Natural killer cell (primary cell): Measurements from ENCODE around the gene DNASE1L1. TPM values are rescaled to one million over a fixed set of nuclear protein-coding genes. Genes with fewer than 3 reads are reported as not detected.

Experiments used
- ATAC-seq, 3 donors: fragments of 150-1000 bp in 2 of 3; fragments of 200-7000 bp in 1 of 3; cut with Tn5 transposase; 1 replicate in 1 of 3; 2 replicates in 2 of 3; pipeline ENCODE4 v1.10.0; 2021; ENCODE audit warnings: mild to moderate bottlenecking in 2 of 3, moderate library complexity in 2 of 3
- DNase-seq, 2 donors: peaks; one replicate each; pipeline versions ENCODE4 v3.0.0 to v3.0.0-alpha.2; 2013 to 2021; ENCODE audit warnings: mixed read lengths in 1 of 2
- H3K27ac ChIP-seq: one replicate; pipeline ENCODE4 v1.5.1; 2013; ENCODE audit warnings: mild to moderate bottlenecking, low read length
- H3K27me3 ChIP-seq: one replicate; pipeline ENCODE4 v1.6.1; 2013; ENCODE audit warnings: low read length; ENCODE audit not compliant: control insufficient read depth, insufficient read depth
- H3K36me3 ChIP-seq: one replicate; pipeline ENCODE4 v1.6.1; 2013; ENCODE audit warnings: low read length; ENCODE audit not compliant: control insufficient read depth, insufficient read depth
- H3K4me1 ChIP-seq: one replicate; pipeline ENCODE4 v1.6.1; 2013; ENCODE audit warnings: low read length; ENCODE audit not compliant: control insufficient read depth, insufficient read depth
- H3K4me3 ChIP-seq: one replicate; pipeline ENCODE4 v1.5.1; 2013; ENCODE audit warnings: low read length
- H3K9me3 ChIP-seq: one replicate; pipeline ENCODE4 v1.6.1; 2013; ENCODE audit warnings: low read length; ENCODE audit not compliant: control insufficient read depth, insufficient read depth
- H3K27ac Mint-ChIP-seq, 2 donors: one replicate each; pipeline ENCODE4 v1.8.0; 2022; ENCODE audit warnings: mild to moderate bottlenecking in 2 of 2, mixed read lengths in 2 of 2, moderate library complexity in 1 of 2
- H3K27me3 Mint-ChIP-seq, 2 donors: one replicate each; pipeline ENCODE4 v1.8.0; 2022; ENCODE audit warnings: low read depth in 2 of 2, mixed read lengths in 2 of 2
- H3K36me3 Mint-ChIP-seq: one replicate; pipeline ENCODE4 v1.8.0; 2022; ENCODE audit warnings: mixed read lengths
- H3K4me1 Mint-ChIP-seq, 2 donors: one replicate each; pipeline ENCODE4 v1.8.0; 2022; ENCODE audit warnings: mixed read lengths in 2 of 2
- H3K4me3 Mint-ChIP-seq: one replicate; pipeline ENCODE4 v1.8.0; 2022; ENCODE audit warnings: mild to moderate bottlenecking, moderate library complexity, mixed read lengths
- H3K9me3 Mint-ChIP-seq, 2 donors: one replicate each; pipeline ENCODE4 v1.8.0; 2022; ENCODE audit warnings: mixed read lengths in 2 of 2
- CTCF ChIP-seq: fragments of 200-600 bp; IDR thresholded peaks from one replicate; pipeline ENCODE4 v1.8.0; 2022; ENCODE audit warnings: antibody characterized with exemption
- WGBS: methylation state at CpG from one replicate; pipeline ENCODE4 v1.1.7; 2013; ENCODE audit warnings: missing lambda C conversion rate; ENCODE audit not compliant: insufficient coverage; 5-methylcytosine and 5-hydroxymethylcytosine counted together
- intact Hi-C: fragments of 100-400 bp; cut with micrococcal nuclease; formaldehyde crosslinking; loops from one replicate; pipeline ENCODE4 v1.14.2; 2022
- total RNA-seq, 4 donors: library from RNA; stranded (reverse); fragments of 120-200 nt in 1 of 4; gene quantifications; one replicate each; pipeline versions ENCODE4 v1.2.3 to v1.2.4, GENCODE V29; 2013 to 2022

DNASE1L1 gene
- total RNA-seq, 3 donors from 2014 or later (not counting 1 experiment from before 2014, with no cell fraction given), result 16.7 to 19.6 (median 16.8) TPM

- no peak for TF ChIP-seq CTCF
- peaks cover 18% of the 10 kb centered on the region for H3K36me3 ChIP-seq
- peaks cover 5% of the 10 kb centered on the region for H3K4me1 ChIP-seq
- peaks cover 6% of the 10 kb centered on the region in 2 donors for H3K4me1 Mint-ChIP-seq
- no peaks in the 10 kb centered on the region for H3K9me3 ChIP-seq
- no peak overlapping the region for H3K4me3 ChIP-seq
- peaks cover 0 to 7% of the 10 kb centered on the region in 2 donors for H3K27me3 Mint-ChIP-seq
- no peak overlapping the region for H3K4me3 Mint-ChIP-seq
- 100% methylated on average over 4 of the region's 9 CpGs for WGBS
- H3K27ac Mint-ChIP-seq, result no peak overlapping the region
- no peaks in the 10 kb centered on the region for H3K27me3 ChIP-seq
- H3K36me3 Mint-ChIP-seq, result no peaks in the 10 kb centered on the region
- no peak for DNase-seq
- H3K27ac ChIP-seq, result no peak overlapping the region
- H3K9me3 Mint-ChIP-seq, result no peaks in the 10 kb centered on the region
- no peak for ATAC-seq
- intact Hi-C loops, result no loop called here
These were observed 43.8 kb upstream of the DNASE1L1 start for GRCh38 chrX:154452823-154453222.

GRCh38 chrX:154450312-154450711 is 41.3 kb upstream of the DNASE1L1 start:
- Mint-ChIP-seq H3K4me3 (no peak overlapping the region), H3K27me3 (peaks cover 0 to 7% of the 10 kb centered on the region in 2 donors), H3K9me3 (no peaks in the 10 kb centered on the region), H3K27ac (no peak overlapping the region), H3K4me1 (peaks cover 0 to 4% of the 10 kb centered on the region in 2 donors), H3K36me3 (no peaks in the 10 kb centered on the region)
- no peaks in the 10 kb centered on the region for H3K27me3 ChIP-seq
- 90% methylated on average over 17 of the region's 17 CpGs for WGBS
- no peak overlapping the region for H3K27ac ChIP-seq
- no peak overlapping the region for H3K4me3 ChIP-seq
- peaks cover 18% of the 10 kb centered on the region for H3K36me3 ChIP-seq
- no peak for ATAC-seq
- TF ChIP-seq CTCF, result no peak
- H3K4me1 ChIP-seq, result peaks cover 8% of the 10 kb centered on the region
- no peaks in the 10 kb centered on the region for H3K9me3 ChIP-seq
- intact Hi-C loops, result no loop called here
- DNase-seq, result no peak

- intact Hi-C loops, result no loop called here
- ATAC-seq (no peak), DNase-seq (no peak)
- Histone ChIP-seq H3K4me1 (peaks cover 15% of the 10 kb centered on the region), H3K4me3 (no peak overlapping the region), H3K27me3 (no peaks in the 10 kb centered on the region), H3K9me3 (no peaks in the 10 kb centered on the region), H3K27ac (no peak overlapping the region), H3K36me3 (peaks cover 18% of the 10 kb centered on the region)
- H3K36me3 Mint-ChIP-seq, result no peaks in the 10 kb centered on the region
- WGBS, result 97% methylated on average over 18 of the region's 18 CpGs
- TF ChIP-seq CTCF, result no peak
- H3K4me1 Mint-ChIP-seq, result peaks cover 0 to 4% of the 10 kb centered on the region in 2 donors
- no peak overlapping the region for H3K27ac Mint-ChIP-seq
- no peaks in the 10 kb centered on the region for H3K9me3 Mint-ChIP-seq
- no peak overlapping the region for H3K4me3 Mint-ChIP-seq
- peaks cover 0 to 5% of the 10 kb centered on the region in 2 donors for H3K27me3 Mint-ChIP-seq
These were observed 40.6 kb upstream of the DNASE1L1 start for GRCh38 chrX:154449618-154450017.

GRCh38 chrX:154448484-154448883 is 39.4 kb upstream of the DNASE1L1 start:
- TF ChIP-seq CTCF, result no peak
- Mint-ChIP-seq H3K27me3 (no peaks in the 10 kb centered on the region), H3K4me3 (no peak overlapping the region), H3K9me3 (no peaks in the 10 kb centered on the region), H3K36me3 (no peaks in the 10 kb centered on the region), H3K27ac (no peak overlapping the region), H3K4me1 (peaks cover 0 to 5% of the 10 kb centered on the region in 2 donors)
- intact Hi-C loops, result no loop called here
- Histone ChIP-seq H3K27ac (no peak overlapping the region), H3K27me3 (no peaks in the 10 kb centered on the region), H3K9me3 (no peaks in the 10 kb centered on the region), H3K4me1 (peaks cover 22% of the 10 kb centered on the region), H3K36me3 (peaks cover 18% of the 10 kb centered on the region), H3K4me3 (no peak overlapping the region)
- DNase-seq, result no peak
- 98% methylated on average over 14 of the region's 14 CpGs for WGBS
- ATAC-seq, result no peak
